ENCODE measurements around the gene ZNF605. TPM values are rescaled to one million over a fixed set of nuclear protein-coding genes. Genes with fewer than 3 reads are reported as not detected.

Gene ZNF605
- total and polyA plus RNA-seq, 2 of the 8 experiments (the other 6 are each of a cell fraction or from before 2014, with no cell fraction given) = 3.6 to 20.3 TPM

DNA sequence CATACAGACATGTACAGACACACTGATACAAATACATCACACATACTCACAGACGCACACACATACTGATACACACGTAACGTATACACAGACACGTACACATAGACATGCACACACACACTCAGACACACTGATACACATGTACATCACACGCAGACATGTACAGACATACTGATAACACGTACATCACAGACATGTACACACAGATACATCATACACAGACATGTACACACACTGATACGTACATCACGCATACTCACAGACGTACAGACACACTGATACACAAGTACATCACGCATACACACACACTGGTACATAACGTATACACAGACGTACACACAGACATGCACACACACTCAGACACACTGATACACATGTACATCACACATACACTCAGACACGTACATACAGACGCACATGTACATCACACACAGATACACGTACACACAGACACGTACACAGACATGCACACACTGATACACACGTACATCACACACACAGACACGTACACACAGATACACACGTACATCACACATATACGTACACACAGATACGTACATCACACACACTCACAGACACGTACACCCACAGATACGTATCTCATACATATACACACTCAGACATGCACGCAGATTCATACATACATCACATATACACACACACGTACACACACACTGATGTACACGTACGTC is 5.1 kb downstream of the ZNF605 start:
- peaks cover 14 to 25% of the 10 kb centered on the region in 2 experiments for H3K79me2 ChIP-seq (ENCODE audit: control insufficient read depth in 1 of 2, insufficient read depth in 2 of 2, low read length in 2 of 2)

More for the DNA sequence above, 5.1 kb downstream of the ZNF605 start:
- H2BK15ac ChIP-seq (ENCODE audit: low read length) = no peak overlapping the region
- FAIRE-seq (peak; percentile 7), DNase-seq (ENCODE audit: low read depth in 1 of 2, low spot score in 2 of 2) (no peak)
- H4K5ac ChIP-seq (ENCODE audit: insufficient read length, low read depth, low read length) = no peak overlapping the region
- no peak overlapping the region for H4K91ac ChIP-seq (replicated peaks; ENCODE audit: insufficient read length, low read length)
- H2BK20ac ChIP-seq (ENCODE audit: low read length) = no peak overlapping the region
- H3K4ac ChIP-seq (replicated peaks; ENCODE audit: insufficient read length, low read depth, low read length) = no peak overlapping the region
- peak overlapping the region; percentile 92 for H2AK5ac ChIP-seq (ENCODE audit: low read depth, low read length)
- WGBS, 2 experiments (ENCODE audit: extremely low coverage in 1 of 2, insufficient coverage in 1 of 2, insufficient read length in 1 of 2, insufficient replicate concordance in 2 of 2, low coverage in 1 of 2, low lambda C conversion rate in 2 of 2, missing lambda C conversion rate in 1 of 2) = 90% methylated on average over 27 of the region's 27 CpGs; no CpG with 5 or more reads in 1 of the 2 experiments
- ChIA-PET CTCF (ENCODE audit: partially characterized antibody) (no interaction called here), POLR2A (ENCODE audit: partially characterized antibody) (no interaction called here)
- peaks cover 62 to 72% of the 10 kb centered on the region in 2 experiments for H3K9me3 ChIP-seq (ENCODE audit: insufficient read depth in 2 of 2, low read depth in 1 of 2, low read length in 1 of 2)
- H3K4me3 ChIP-seq (ENCODE audit: extremely low read depth in 1 of 4, insufficient read depth in 2 of 4, low read depth in 3 of 4, low read length in 4 of 4) = no peak overlapping the region
- peaks cover 14% of the 10 kb centered on the region for H3K23me2 ChIP-seq (ENCODE audit: low read depth, low read length)
- H4K20me1 ChIP-seq (replicated peaks in 1 of 2; ENCODE audit: control insufficient read depth in 1 of 2, insufficient read depth in 2 of 2, low read length in 2 of 2) = peaks cover 0 to 10% of the 10 kb centered on the region in 2 experiments
- peaks cover 0 to 29% (median 10%) of the 10 kb centered on the region in 4 experiments; a peak in 4 of 8 replicates for H3K36me3 ChIP-seq (ENCODE audit: control insufficient read depth in 2 of 4, insufficient read depth in 4 of 4, low read length in 3 of 4)
- no peak overlapping the region for H3K27ac ChIP-seq (ENCODE audit: low read depth, low read length)
- H3K79me1 ChIP-seq (ENCODE audit: low read depth, low read length) = peaks cover 14% of the 10 kb centered on the region
- no peak overlapping the region for H3K23ac ChIP-seq (ENCODE audit: insufficient read length)
- H3K4me2 ChIP-seq (ENCODE audit: insufficient read depth in 1 of 2, low read depth in 2 of 2, low read length in 2 of 2) = no peak overlapping the region; a peak in 1 of 4 replicates
- TF ChIP-seq POLR2AphosphoS5 (IDR thresholded peaks at IDR 0.05; ENCODE audit: low read depth, low read length) = 0 out of 2 replicates have a peak, but pooled peaks have one; percentile 28
- no peak for TF ChIP-seq RAD21 (IDR thresholded peaks at IDR 0.05 in 1 of 2, conservative IDR thresholded peaks at IDR 0.05 in 1 of 2; ENCODE audit: low read depth in 2 of 2, low read length in 2 of 2)
- TF ChIP-seq BCL11A (IDR thresholded peaks at IDR 0.05; ENCODE audit: low read depth in 2 of 2, low read length in 2 of 2) = no peak
- TF ChIP-seq, protein P1, sequence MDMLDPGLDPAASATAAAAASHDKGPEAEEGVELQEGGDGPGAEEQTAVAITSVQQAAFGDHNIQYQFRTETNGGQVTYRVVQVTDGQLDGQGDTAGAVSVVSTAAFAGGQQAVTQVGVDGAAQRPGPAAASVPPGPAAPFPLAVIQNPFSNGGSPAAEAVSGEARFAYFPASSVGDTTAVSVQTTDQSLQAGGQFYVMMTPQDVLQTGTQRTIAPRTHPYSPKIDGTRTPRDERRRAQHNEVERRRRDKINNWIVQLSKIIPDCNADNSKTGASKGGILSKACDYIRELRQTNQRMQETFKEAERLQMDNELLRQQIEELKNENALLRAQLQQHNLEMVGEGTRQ (IDR thresholded peaks at IDR 0.05; ENCODE audit: low read length) = no peak
- no peak for TF ChIP-seq GABPA (IDR thresholded peaks at IDR 0.05; ENCODE audit: borderline replicate concordance, insufficient read depth, low read length)
- H3K4me1 ChIP-seq (replicated peaks in 1 of 4; ENCODE audit: control insufficient read depth in 3 of 4, insufficient read depth in 4 of 4, low read length in 3 of 4) = peaks cover 0 to 4% (median 1%) of the 10 kb centered on the region in 4 experiments; a peak in 3 of 7 replicates
- H2BK5ac ChIP-seq (ENCODE audit: low read depth, low read length) = peak overlapping the region; percentile 57
- H3K56ac ChIP-seq (replicated peaks; ENCODE audit: insufficient read length, low read depth, low read length) = no peak overlapping the region
- H2BK120ac ChIP-seq (replicated peaks; ENCODE audit: low read depth, low read length) = peak overlapping the region; percentile 16
- H3K18ac ChIP-seq (ENCODE audit: extremely low read depth, low read length) = no peak overlapping the region
- no peak overlapping the region for H4K8ac ChIP-seq (ENCODE audit: extremely low read depth, insufficient read depth, low read length)
- H3K14ac ChIP-seq (ENCODE audit: insufficient read length) = no peak overlapping the region
- H2AFZ ChIP-seq (ENCODE audit: low read length) = no peak overlapping the region
- H3K9ac ChIP-seq (replicated peaks in 1 of 4; ENCODE audit: extremely low read depth in 1 of 4, low read depth in 3 of 4, low read length in 3 of 4) = no peak overlapping the region; a peak in 1 of 7 replicates
- no peaks in the 10 kb centered on the region for H3K27me3 ChIP-seq (replicated peaks in 1 of 4; ENCODE audit: control insufficient read depth in 3 of 4, extremely low read depth in 1 of 4, insufficient read depth in 3 of 4, low read length in 3 of 4)
- H2BK12ac ChIP-seq (ENCODE audit: low read depth, low read length) = 0 out of 2 replicates have a peak overlapping the region, but pooled peaks have one; percentile 45
